ENCODE results near the gene ADIPOQ.
"Not testable (repeated sequence)": the region's sequence is repeated elsewhere in the genome, so short reads cannot be mapped to it uniquely, and the experiment has no call there.

Gene ADIPOQ

GRCh38 chr3:186842426-186843038 is at the start of gene ADIPOQ:
ADIPOQ (plus strand) TSS chr3:186842710; CDS start chr3:186853059, 10,349 bp downstream.
- no peak for DNase-seq

GRCh38 chr3:186798239-186798874 is 44.2 kb upstream of the ADIPOQ start:
- no peak for DNase-seq

- DNase-seq, result no peak
Measured at GRCh38 chr3:186800285-186800684, 42.2 kb upstream of the ADIPOQ start.

GRCh38 chr3:186802701-186803100 is 39.8 kb upstream of the ADIPOQ start:
- DNase-seq, result no peak

- not testable (repeated sequence) for DNase-seq
Measured at GRCh38 chr3:186803447-186803846, 39.1 kb upstream of the ADIPOQ start.

- DNase-seq, result peak; percentile 83
Measured at GRCh38 chr3:186806089-186807055, 36.1 kb upstream of the ADIPOQ start, which contains the start of gene RFC4. RFC4 (minus strand) TSS chr3:186806482; CDS start chr3:186804713, 1,769 bp downstream.

GRCh38 chr3:186807231-186807630 is 35.3 kb upstream of the ADIPOQ start:
- no peak for DNase-seq

GRCh38 chr3:186810336-186810996 is 32.0 kb upstream of the ADIPOQ start:
- no peak for DNase-seq

- not testable (repeated sequence) for DNase-seq
Measured at GRCh38 chr3:186811313-186811712, 31.2 kb upstream of the ADIPOQ start.

- DNase-seq, result no peak
Measured at GRCh38 chr3:186814100-186814499, 28.4 kb upstream of the ADIPOQ start.

GRCh38 chr3:186815435-186815834 is 27.1 kb upstream of the ADIPOQ start:
- DNase-seq, result no peak

GRCh38 chr3:186818516-186818915 is 24.0 kb upstream of the ADIPOQ start:
- no peak for DNase-seq

- no peak for DNase-seq
Measured at GRCh38 chr3:186818956-186819355, 23.6 kb upstream of the ADIPOQ start.

- DNase-seq, result peak; percentile 65
Measured at GRCh38 chr3:186821429-186822387, 20.8 kb upstream of the ADIPOQ start.

GRCh38 chr3:186822388-186822759 is 20.1 kb upstream of the ADIPOQ start:
- not testable (repeated sequence) for DNase-seq

GRCh38 chr3:186823386-186823785 is 19.1 kb upstream of the ADIPOQ start:
- DNase-seq, result no peak

GRCh38 chr3:186824430-186825139 is 17.9 kb upstream of the ADIPOQ start:
- DNase-seq, result no peak

- DNase-seq, result no peak
Measured at GRCh38 chr3:186825294-186825821, 17.2 kb upstream of the ADIPOQ start.

- DNase-seq, result no peak
Measured at GRCh38 chr3:186825872-186826409, 16.6 kb upstream of the ADIPOQ start.

- peak; percentile 32 for DNase-seq
Measured at GRCh38 chr3:186826410-186826975, 16.0 kb upstream of the ADIPOQ start.

All from CD4-positive, alpha-beta T cell treated with Interleukin-10 for 1 hour (primary cell).